HG03159 (cell line): Measurements from ENCODE around the gene ZNF423.

Source experiments
- ATAC-seq: cut with Tn5 transposase; IDR thresholded peaks from one replicate; pipeline ENCODE4 v1.9.1; 2021; ENCODE audit warnings: mild to moderate bottlenecking, moderate library complexity; ENCODE audit not compliant: unreplicated experiment

The ZNF423 gene

DNA sequence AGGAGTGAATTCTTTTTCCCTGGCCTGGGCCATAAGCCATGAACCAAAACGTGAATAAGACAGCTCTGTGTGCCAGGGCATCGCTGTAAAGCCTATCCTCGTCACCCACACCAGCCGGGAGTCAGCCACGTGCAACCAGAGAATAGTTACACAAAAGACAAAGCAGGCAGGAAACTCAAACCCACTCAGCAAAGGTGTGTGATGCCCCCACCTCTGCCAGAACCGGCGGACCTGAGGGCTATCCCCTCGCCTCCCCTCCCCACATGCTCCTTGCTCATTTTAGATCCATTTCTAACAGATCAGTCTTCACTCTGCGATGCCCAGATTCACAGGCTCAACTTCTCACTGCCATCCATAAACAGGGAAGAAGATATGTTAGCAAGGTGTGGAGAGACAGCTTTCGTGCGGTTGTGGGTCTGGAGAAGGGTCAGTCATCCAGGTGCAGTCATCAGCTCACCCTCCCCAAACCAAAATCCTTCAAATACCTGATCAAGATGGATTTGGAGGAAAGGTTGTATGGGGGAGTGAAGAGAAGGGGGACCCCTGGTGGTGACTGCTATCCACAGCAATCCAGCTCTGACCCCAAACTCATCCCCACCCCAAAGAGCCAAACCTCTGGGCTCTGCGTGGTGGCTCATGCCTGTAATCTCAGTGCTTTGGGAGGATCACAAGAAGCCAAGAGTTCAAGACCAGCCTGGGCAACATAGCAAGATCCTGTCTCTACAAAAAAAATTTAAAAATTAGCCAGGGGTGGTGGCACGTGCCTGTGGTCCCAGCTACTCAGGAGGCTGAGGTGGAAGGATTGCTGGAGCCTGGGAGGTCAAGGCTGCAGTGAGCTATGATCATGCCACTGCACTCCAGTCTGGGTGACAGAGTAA lies 263.1 kb downstream of the ZNF423 start:
- no peak for ATAC-seq

DNA sequence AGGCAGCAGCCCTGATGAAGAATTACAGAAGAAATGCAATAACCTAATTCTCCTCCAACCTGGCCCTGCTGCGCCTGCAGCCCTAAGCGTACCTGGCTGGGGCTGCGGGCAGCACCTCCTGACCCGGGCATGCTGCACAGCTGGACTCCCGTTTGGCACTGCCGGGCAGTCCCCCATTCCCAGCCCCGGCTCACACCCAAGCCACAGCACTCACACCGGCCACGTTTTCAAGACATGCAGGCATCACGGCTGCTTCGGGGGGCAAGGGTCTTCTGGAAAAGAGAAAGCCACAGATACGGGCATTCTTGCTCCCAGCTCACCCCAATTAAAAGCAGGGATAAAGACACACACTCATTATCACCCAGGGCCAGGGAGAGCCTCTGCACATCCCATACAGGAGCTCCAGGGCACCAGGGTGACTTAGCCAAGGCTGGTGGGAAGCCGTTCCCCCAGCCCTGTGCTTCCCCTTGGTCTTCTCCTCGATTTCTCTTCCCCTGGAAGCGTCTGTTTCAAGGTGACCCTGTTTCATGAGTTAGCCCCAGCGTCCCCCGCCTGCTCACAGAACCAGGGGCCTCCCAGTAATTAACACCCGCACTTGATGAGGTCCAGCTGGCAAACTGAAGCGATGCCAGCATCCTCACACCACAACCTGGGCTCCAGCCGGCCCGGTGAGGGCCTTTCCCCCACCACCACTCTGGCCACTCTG lies 265.6 kb downstream of the ZNF423 start:
- ATAC-seq, result no peak

GRCh38 chr16:49589544-49590031 lies 266.3 kb downstream of the ZNF423 start:
- ATAC-seq, result no peak

DNA sequence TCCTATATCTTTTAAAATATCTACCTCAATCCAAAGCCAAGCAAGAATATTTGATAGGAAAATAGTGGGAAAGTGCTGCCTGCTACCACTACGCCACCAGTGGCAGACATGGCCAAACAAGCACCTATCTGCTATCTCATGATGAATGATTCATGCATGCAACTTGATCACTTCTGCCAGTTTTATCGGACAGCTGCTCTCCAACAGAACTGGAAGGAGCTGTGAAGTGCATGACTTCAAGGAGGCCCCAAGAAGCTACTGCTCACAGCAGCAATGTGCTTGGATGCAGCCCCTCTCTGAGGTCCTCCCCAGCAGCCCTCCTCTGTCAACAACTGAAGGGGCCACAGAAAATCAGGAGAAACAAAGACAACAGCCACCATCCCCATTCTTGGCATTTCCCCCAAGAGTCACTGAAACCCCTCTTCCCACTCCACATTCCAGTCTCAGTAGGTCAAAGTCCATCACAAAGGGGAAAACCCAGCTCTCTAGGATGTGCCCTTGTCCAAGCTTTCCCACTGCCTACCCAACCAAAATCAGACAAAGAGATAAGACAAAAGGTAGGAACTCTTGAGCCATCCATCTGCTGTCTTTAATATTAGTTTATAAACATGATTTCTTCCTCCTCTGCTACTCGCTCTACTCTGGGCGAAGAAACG lies 267.1 kb downstream of the ZNF423 start:
- no peak for ATAC-seq

- no peak for ATAC-seq
Observed at GRCh38 chr16:49588026-49588425, 267.9 kb downstream of the ZNF423 start.

DNA sequence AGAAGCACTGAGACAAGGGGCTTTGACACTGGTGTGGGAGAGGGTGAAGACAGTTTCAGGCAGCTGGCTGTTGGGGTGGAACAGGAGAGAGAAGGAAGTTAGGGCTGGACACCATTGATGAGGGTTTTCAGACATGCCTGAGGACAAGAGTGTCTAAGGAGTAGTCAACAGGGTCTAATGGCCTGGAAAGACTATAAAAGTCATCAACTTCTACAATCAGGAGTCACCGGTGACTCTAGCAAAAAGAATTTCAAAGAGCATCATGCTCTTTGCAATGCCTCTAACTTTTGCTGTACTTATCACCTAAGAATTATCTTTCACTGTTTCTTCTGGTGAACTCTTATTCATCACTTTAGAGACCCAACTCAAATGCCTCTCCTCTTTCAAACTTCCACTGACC lies 268.4 kb downstream of the ZNF423 start:
- ATAC-seq, result no peak

GRCh38 chr16:49586466-49587450 lies 269.2 kb downstream of the ZNF423 start:
- no peak for ATAC-seq

- no peak for ATAC-seq
Observed at GRCh38 chr16:49585143-49585832, 270.6 kb downstream of the ZNF423 start.

DNA sequence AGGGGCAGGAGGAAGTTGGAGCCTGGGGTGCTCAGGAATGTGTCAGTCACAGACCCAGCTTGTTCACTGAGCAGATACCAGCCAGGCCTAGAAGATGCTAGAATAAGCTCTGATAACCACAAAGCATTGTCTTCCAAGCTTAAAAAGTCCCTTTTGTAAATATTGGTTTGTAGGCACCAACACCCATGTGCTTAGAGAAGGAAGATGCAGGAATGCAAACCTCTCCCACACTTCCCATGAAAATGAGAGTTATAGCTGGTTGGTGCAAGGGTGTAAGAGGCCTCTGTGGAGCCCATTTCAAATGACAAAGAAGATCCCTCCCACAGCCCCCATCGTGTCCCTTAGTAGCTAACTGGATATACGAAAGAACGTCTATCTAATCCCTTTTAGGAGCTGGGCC lies 272.0 kb downstream of the ZNF423 start:
- no peak for ATAC-seq

DNA sequence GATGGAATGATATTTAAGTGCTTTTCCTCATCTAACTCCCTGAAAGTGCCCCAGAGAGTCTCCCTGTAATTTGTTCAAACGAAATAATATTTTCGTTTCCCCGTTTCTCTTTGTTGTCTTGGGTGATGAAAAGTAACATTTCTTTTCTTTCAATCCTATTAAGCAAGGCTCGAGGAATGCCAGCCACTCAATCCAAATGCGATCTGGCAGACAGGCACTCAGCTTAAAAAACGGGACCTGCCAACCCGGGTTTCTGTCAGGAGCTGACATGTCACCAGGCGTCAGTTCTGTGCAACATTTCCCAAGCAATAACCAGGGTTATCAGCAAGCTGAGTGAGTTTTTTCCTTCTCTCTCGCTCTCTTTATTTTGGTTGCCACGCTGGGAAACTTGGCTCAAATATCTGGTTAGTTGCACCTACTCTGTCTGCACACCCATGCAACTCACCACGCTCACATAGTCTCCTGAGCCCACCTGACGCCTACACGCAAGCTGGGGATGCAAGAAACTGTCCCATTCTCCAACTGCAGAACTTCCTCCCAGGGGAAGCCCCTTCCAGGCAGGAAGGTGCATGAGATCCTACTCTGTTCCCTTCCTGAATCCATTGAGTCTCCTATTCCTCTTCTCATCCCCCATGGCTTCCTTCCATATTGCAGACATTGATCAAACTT lies 274.1 kb downstream of the ZNF423 start:
- ATAC-seq, result no peak

DNA sequence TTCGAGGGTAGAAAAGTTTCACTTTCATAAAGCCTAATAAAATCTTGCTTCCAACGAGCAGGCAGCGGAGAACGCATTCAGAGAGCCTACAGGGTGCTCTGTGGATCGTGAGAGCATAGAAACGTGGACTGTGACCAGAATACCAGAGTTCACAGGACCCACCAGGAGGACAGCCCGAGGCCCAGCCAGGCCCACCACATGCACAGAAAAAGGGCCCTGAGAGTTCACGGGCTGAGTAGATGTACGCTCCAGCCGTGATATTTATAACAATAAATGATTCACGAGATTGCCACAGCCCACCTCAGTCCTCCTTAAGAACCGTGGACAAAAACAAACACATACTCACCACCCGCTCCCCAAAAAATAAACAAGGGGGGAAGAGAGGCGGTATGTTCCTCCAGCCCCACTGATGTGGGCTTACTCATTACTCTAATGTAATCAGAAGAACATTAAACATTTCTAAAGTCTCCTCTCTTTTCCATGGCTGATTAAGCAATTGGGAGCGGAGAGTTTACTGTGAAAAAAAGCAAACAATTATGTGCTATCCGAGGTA lies 275.1 kb downstream of the ZNF423 start:
- no peak for ATAC-seq

DNA sequence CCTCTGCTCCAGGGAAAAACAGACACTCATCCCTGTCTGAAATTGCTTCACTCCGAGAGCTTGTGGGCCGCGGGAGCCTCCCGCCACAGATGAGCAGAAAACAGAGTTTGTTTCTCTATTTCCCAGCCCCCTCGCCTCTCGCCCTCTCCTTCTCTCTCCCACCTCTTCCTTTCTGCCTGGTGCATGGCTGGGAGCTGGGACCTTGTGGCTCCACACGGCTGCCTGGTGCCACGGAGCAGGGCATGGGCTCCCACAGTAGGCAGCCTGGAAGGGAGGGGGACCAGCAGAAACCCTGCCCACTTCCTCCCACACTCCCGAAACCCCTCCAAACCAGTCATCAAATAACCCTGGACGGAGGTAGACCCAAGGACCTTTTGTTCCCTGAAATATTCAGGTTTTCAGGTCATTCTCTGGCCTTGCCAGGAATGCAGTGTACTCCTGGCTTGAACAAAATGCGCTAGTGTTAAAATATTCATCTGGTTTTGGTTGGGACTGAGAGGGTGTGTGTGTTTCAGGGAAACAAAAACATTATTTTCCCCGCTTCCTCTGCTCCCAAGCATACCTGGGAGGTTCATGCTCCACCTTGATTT lies 277.4 kb downstream of the ZNF423 start:
- no peak for ATAC-seq

DNA sequence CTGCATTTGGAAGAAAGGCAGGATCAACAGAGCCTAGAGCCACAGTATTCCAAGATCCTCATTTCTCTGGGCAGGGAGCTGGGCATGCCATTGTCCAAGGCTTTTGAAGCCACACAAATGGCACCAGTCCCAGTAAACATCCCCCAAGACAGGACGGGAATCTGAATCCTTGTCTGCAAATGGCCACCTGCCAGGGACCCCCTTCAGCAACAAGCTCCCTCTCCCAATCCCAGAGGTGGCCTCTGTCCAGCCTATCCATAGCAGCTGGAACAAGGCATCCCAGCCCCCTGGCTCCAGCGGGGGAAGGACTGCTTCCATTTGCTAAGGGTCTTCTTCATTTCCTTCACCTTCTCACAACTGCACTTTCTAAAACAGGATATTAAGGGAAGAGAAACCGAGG lies 277.9 kb downstream of the ZNF423 start:
- ATAC-seq, result no peak

GRCh38 chr16:49576941-49577340 lies 279.0 kb downstream of the ZNF423 start:
- no peak for ATAC-seq

DNA sequence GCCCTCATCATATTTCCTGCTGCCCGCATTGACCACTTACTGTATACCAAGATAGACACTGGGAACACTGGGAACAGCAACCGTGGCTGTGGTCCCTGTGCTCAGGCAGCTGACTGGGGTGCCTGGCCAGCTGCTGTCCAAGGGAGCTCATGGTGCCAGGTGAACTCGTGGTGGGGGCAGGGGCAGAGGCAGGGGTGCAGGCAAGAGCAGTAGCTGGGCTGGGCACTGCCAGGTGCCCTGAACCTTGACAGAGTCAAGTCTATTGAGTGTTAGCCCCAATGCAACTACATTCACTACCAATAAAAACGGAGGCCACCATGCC lies 279.8 kb downstream of the ZNF423 start:
- ATAC-seq, result no peak

- ATAC-seq, result peak; percentile 94
Observed at GRCh38 chr16:49575346-49576172, 280.4 kb downstream of the ZNF423 start.

- ATAC-seq, result no peak
Observed at GRCh38 chr16:49574826-49575225, 281.1 kb downstream of the ZNF423 start.

GRCh38 chr16:49567950-49568349 lies 288.0 kb downstream of the ZNF423 start:
- no peak for ATAC-seq
